Muscle of arm (tissue), 14 donors: ENCODE results near the gene JMJD4. TPM values are rescaled to one million over a fixed set of nuclear protein-coding genes. Genes with fewer than 3 reads are reported as not detected.

Experiments used
- DNase-seq: peaks from one replicate; pipeline ENCODE4 v3.0.0-alpha.2; 2013
- long read RNA-seq, 11 donors: transcript quantifications; one replicate each; lab custom pipeline, GENCODE V29; 2026
- polyA plus RNA-seq, 12 donors: library from polyadenylated mRNA; unstranded; fragments of 120-200 nt; gene quantifications; one replicate each; pipeline ENCODE4 v1.2.1, GENCODE V29; 2013; ENCODE audit not compliant: insufficient read length in 12 of 12

The JMJD4 gene
- 10 to 100 TPM in 11 of 12 donors, not detected in 1; 13.6 to 20.0 (median 15.2) TPM for polyA plus RNA-seq
- long read RNA-seq, donor 1, partial matches to known transcripts = 11 of 15 reads
- long read RNA-seq, donor 1, other reads (novel, unspliced or antisense) = 0 of 15 reads
- long read RNA-seq, donor 2, transcript JMJD4-201 (6 exons, 2,595 nt) = major isoform, 6 of 9 reads
- long read RNA-seq, donor 2, partial matches to known transcripts = 0 of 9 reads
- long read RNA-seq, donor 2, other reads (novel, unspliced or antisense) = 0 of 9 reads
- long read RNA-seq, donor 3, partial matches to known transcripts = 0 of 6 reads
- long read RNA-seq, donor 3, other reads (novel, unspliced or antisense) = 0 of 6 reads
- long read RNA-seq, donor 4, partial matches to known transcripts = 0 of 2 reads
- long read RNA-seq, donor 4, other reads (novel, unspliced or antisense) = 0 of 2 reads
- long read RNA-seq, donor 5, transcript JMJD4-201 (6 exons, 2,595 nt) = major isoform, 5 of 8 reads
- long read RNA-seq, donor 5, partial matches to known transcripts = 0 of 8 reads
- long read RNA-seq, donor 5, other reads (novel, unspliced or antisense) = 0 of 8 reads
- long read RNA-seq, donor 6, transcript JMJD4-201 (6 exons, 2,595 nt) = major isoform, 6 of 8 reads
- long read RNA-seq, donor 6, partial matches to known transcripts = 0 of 8 reads
- long read RNA-seq, donor 6, other reads (novel, unspliced or antisense) = 0 of 8 reads
- long read RNA-seq, donor 7, partial matches to known transcripts = 0 of 2 reads
- long read RNA-seq, donor 7, other reads (novel, unspliced or antisense) = 0 of 2 reads
- long read RNA-seq, donor 8, transcript JMJD4-201 (6 exons, 2,595 nt) = major isoform, 5 of 23 reads
- long read RNA-seq, donor 8, partial matches to known transcripts = 17 of 23 reads
- long read RNA-seq, donor 8, other reads (novel, unspliced or antisense) = 0 of 23 reads
- long read RNA-seq, donor 9, partial matches to known transcripts = 0 of 3 reads
- long read RNA-seq, donor 9, other reads (novel, unspliced or antisense) = 0 of 3 reads
- long read RNA-seq, donor 10, transcript JMJD4-201 (6 exons, 2,595 nt) = major isoform, 7 of 7 reads
- long read RNA-seq, donor 10, partial matches to known transcripts = 0 of 7 reads
- long read RNA-seq, donor 10, other reads (novel, unspliced or antisense) = 0 of 7 reads
- long read RNA-seq, donor 11, transcript JMJD4-201 (6 exons, 2,595 nt) = major isoform, 7 of 13 reads
- long read RNA-seq, donor 11, partial matches to known transcripts = 5 of 13 reads
- long read RNA-seq, donor 11, other reads (novel, unspliced or antisense) = 0 of 13 reads

GRCh38 chr1:227734856-227735538 is at the start of gene JMJD4, which contains the start of gene SNAP47:
Gene JMJD4 (minus strand): TSS chr1:227735302. CDS start chr1:227735273, 29 bp downstream.
Gene SNAP47 (plus strand): TSS chr1:227735435. CDS start chr1:227747737, 12,302 bp downstream.
- peak; percentile 93 for DNase-seq

- DNase-seq = no peak
Measured at GRCh38 chr1:227782226-227782625, 47.1 kb upstream of the JMJD4 start.

GRCh38 chr1:227781314-227781930 is 46.3 kb upstream of the JMJD4 start:
- DNase-seq = no peak

- DNase-seq = no peak
Measured at GRCh38 chr1:227780101-227781044, 45.3 kb upstream of the JMJD4 start.

- no peak for DNase-seq
Measured at GRCh38 chr1:227779685-227780084, 44.6 kb upstream of the JMJD4 start.

- no peak for DNase-seq
Measured at GRCh38 chr1:227779021-227779441, 43.9 kb upstream of the JMJD4 start.

- no peak for DNase-seq
Measured at GRCh38 chr1:227778401-227778947, 43.4 kb upstream of the JMJD4 start.

- no peak for DNase-seq
Measured at GRCh38 chr1:227777646-227778045, 42.5 kb upstream of the JMJD4 start.

GRCh38 chr1:227777156-227777555 is 42.1 kb upstream of the JMJD4 start:
- no peak for DNase-seq

GRCh38 chr1:227776331-227776771 is 41.2 kb upstream of the JMJD4 start:
- DNase-seq = no peak

- DNase-seq = no peak
Measured at GRCh38 chr1:227775841-227776240, 40.7 kb upstream of the JMJD4 start.

GRCh38 chr1:227774821-227775661 is 39.9 kb upstream of the JMJD4 start:
- peak; percentile 61 for DNase-seq

- no peak for DNase-seq
Measured at GRCh38 chr1:227774051-227774731, 39.1 kb upstream of the JMJD4 start.

GRCh38 chr1:227773558-227773957 is 38.5 kb upstream of the JMJD4 start:
- DNase-seq = no peak

GRCh38 chr1:227771771-227772170 is 36.7 kb upstream of the JMJD4 start:
- no peak for DNase-seq

GRCh38 chr1:227771326-227771725 is 36.2 kb upstream of the JMJD4 start:
- DNase-seq = no peak

GRCh38 chr1:227770812-227771211 is 35.7 kb upstream of the JMJD4 start:
- no peak for DNase-seq
